Stimulated activated CD4-positive, alpha-beta T cell treated with anti-CD3 and anti-CD28 coated beads, Interleukin-1b, Interleukin-23, amount 100 ng/mL, for 24 hours (primary cell): ENCODE data around the gene CSNK2A1.

ENCODE experiments used
- DNase-seq, 4 experiments: peaks; one replicate each; pipeline ENCODE4 v3.0.0-alpha.2; 2020; ENCODE audit warnings: low read depth in 4 of 4, low spot score in 1 of 4

CSNK2A1 gene

GRCh38 chr20:564192-564591 lies 20.6 kb upstream of the CSNK2A1 start:
- DNase-seq = no peak

- no peak for DNase-seq
Observed at GRCh38 chr20:563187-563586, 19.6 kb upstream of the CSNK2A1 start.

- DNase-seq = no peak
Observed at GRCh38 chr20:562232-562897, 18.8 kb upstream of the CSNK2A1 start.

- DNase-seq = peak in 3 of 4 experiments; percentile 11 to 41 (median 18)
Observed at GRCh38 chr20:561437-562231, 18.0 kb upstream of the CSNK2A1 start.

- DNase-seq = no peak
Observed at GRCh38 chr20:560680-561079, 17.1 kb upstream of the CSNK2A1 start.

- DNase-seq = no peak
Observed at GRCh38 chr20:558117-558516, 14.5 kb upstream of the CSNK2A1 start.

GRCh38 chr20:556984-557383 lies 13.4 kb upstream of the CSNK2A1 start:
- no peak for DNase-seq

- no peak for DNase-seq
Observed at GRCh38 chr20:555976-556385, 12.4 kb upstream of the CSNK2A1 start.

- DNase-seq = no peak
Observed at GRCh38 chr20:550611-551010, 7.0 kb upstream of the CSNK2A1 start.

- no peak for DNase-seq
Observed at GRCh38 chr20:549722-550496, 6.3 kb upstream of the CSNK2A1 start.

GRCh38 chr20:548906-549305 lies 5.3 kb upstream of the CSNK2A1 start:
- DNase-seq = no peak

GRCh38 chr20:547394-547793 lies 3.8 kb upstream of the CSNK2A1 start:
- DNase-seq = no peak

- no peak for DNase-seq
Observed at GRCh38 chr20:546353-546752, 2.8 kb upstream of the CSNK2A1 start.

- DNase-seq = no peak
Observed at GRCh38 chr20:544153-544725, 649 bp upstream of the CSNK2A1 start.

- peak in 1 of 4 experiments; percentile 8 for DNase-seq
Observed at GRCh38 chr20:542777-543368, 717 bp downstream of the CSNK2A1 start.

- no peak for DNase-seq
Observed at GRCh38 chr20:540391-541201, 3.0 kb downstream of the CSNK2A1 start.

- DNase-seq = no peak
Observed at GRCh38 chr20:539848-540247, 3.7 kb downstream of the CSNK2A1 start.

- DNase-seq = no peak
Observed at GRCh38 chr20:539191-539590, 4.4 kb downstream of the CSNK2A1 start.

- no peak for DNase-seq
Observed at GRCh38 chr20:537983-538382, 5.6 kb downstream of the CSNK2A1 start.

- DNase-seq = no peak
Observed at GRCh38 chr20:536426-537010, 7.1 kb downstream of the CSNK2A1 start.
